ENCODE data around the gene ABHD1.
"Not testable (repeated sequence)": the region's sequence is repeated elsewhere in the genome, so short reads cannot be mapped to it uniquely, and the experiment has no call there.

ABHD1 gene

GRCh38 chr2:27159271-27159670 is 35.7 kb downstream of the ABHD1 start:
- in situ Hi-C loops (cut with MboI; ENCODE audit: low sequenced_read_pairs): no loop called here

- in situ Hi-C loops (cut with MboI; ENCODE audit: low sequenced_read_pairs): no loop called here
Measured at GRCh38 chr2:27160191-27160590, 36.6 kb downstream of the ABHD1 start.

GRCh38 chr2:27162151-27163121 is 38.8 kb downstream of the ABHD1 start:
- in situ Hi-C loops (cut with MboI; ENCODE audit: low sequenced_read_pairs): no loop called here

GRCh38 chr2:27164960-27165763 is 41.5 kb downstream of the ABHD1 start:
- in situ Hi-C loops (cut with MboI; ENCODE audit: low sequenced_read_pairs): no loop called here

GRCh38 chr2:27170581-27171337 is 47.1 kb downstream of the ABHD1 start:
- in situ Hi-C loops (cut with MboI; ENCODE audit: low sequenced_read_pairs): no loop called here

GRCh38 chr2:27171351-27171848 is 47.8 kb downstream of the ABHD1 start:
- in situ Hi-C loops (cut with MboI; ENCODE audit: low sequenced_read_pairs): no loop called here

- in situ Hi-C loops (cut with MboI; ENCODE audit: low sequenced_read_pairs): no loop called here
Measured at GRCh38 chr2:27174638-27175037, 51.0 kb downstream of the ABHD1 start.

- in situ Hi-C loops (cut with MboI; ENCODE audit: low sequenced_read_pairs): no loop called here
Measured at GRCh38 chr2:27175330-27175729, 51.7 kb downstream of the ABHD1 start.

- in situ Hi-C loops (cut with MboI; ENCODE audit: low sequenced_read_pairs): not testable (repeated sequence)
Measured at GRCh38 chr2:27175781-27176180, 52.2 kb downstream of the ABHD1 start.

- in situ Hi-C loops (cut with MboI; ENCODE audit: low sequenced_read_pairs): no loop called here
Measured at GRCh38 chr2:27177441-27178351, 54.1 kb downstream of the ABHD1 start.

- in situ Hi-C loops (cut with MboI; ENCODE audit: low sequenced_read_pairs): no loop called here
Measured at GRCh38 chr2:27178469-27178868, 54.9 kb downstream of the ABHD1 start.

GRCh38 chr2:27179344-27180000 is 55.9 kb downstream of the ABHD1 start:
- in situ Hi-C loops (cut with MboI; ENCODE audit: low sequenced_read_pairs): no loop called here
